Keratinocyte (primary cell): ENCODE results near the gene RAB11FIP4.

Experiments used
- EZH2 ChIP-seq: IDR thresholded peaks from one replicate; pipeline ENCODE4 v1.6.1; 2012; ENCODE audit warnings: inconsistent platforms, mild to moderate bottlenecking, low read length, moderate library complexity
- TF ChIP-seq, protein P1 (sequence below), 3 experiments: IDR thresholded peaks in 1 of 3; conservative IDR thresholded peaks in 1 of 3; optimal IDR thresholded peaks in 1 of 3; 2 replicates in 2 of 3; 3 replicates in 1 of 3; pipeline versions ENCODE3 to v1.5.1; 2011; ENCODE audit warnings: low read length in 3 of 3, mild to moderate bottlenecking in 3 of 3, moderate library complexity in 2 of 3, control low read depth in 1 of 3, inconsistent platforms in 1 of 3; ENCODE audit not compliant: insufficient read depth in 2 of 3; ENCODE audit errors: extremely low read depth in 1 of 3

DNA sequence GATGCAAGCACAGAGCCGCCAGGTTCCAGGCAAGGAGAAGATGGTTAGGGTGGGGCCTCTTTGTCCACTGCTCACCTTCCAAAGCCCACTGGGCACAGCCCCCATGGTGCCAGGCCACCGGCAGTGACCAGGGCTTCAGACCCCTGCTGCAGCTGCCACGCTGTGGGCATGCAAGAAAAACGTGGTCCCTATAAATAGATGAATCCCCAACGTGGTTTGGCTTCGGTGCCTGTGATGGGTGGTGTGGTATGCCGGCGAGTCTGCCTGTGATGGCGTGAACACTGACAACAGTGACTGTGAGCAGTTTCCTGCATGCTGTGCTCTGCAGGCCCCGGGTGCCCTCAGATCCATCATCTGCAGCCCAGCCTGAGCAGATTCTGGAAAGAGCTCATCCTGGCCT lies 36.6 kb downstream of the RAB11FIP4 start:
- TF ChIP-seq, protein P1, sequence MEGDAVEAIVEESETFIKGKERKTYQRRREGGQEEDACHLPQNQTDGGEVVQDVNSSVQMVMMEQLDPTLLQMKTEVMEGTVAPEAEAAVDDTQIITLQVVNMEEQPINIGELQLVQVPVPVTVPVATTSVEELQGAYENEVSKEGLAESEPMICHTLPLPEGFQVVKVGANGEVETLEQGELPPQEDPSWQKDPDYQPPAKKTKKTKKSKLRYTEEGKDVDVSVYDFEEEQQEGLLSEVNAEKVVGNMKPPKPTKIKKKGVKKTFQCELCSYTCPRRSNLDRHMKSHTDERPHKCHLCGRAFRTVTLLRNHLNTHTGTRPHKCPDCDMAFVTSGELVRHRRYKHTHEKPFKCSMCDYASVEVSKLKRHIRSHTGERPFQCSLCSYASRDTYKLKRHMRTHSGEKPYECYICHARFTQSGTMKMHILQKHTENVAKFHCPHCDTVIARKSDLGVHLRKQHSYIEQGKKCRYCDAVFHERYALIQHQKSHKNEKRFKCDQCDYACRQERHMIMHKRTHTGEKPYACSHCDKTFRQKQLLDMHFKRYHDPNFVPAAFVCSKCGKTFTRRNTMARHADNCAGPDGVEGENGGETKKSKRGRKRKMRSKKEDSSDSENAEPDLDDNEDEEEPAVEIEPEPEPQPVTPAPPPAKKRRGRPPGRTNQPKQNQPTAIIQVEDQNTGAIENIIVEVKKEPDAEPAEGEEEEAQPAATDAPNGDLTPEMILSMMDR (optimal IDR thresholded peaks at IDR 0.05 in 1 of 3, IDR thresholded peaks at IDR 0.05 in 1 of 3, conservative IDR thresholded peaks at IDR 0.05 in 1 of 3; ENCODE audit: extremely low read depth in 1 of 3, insufficient read depth in 2 of 3, low read length in 3 of 3) = no peak
- no peak for TF ChIP-seq EZH2
